WI38 (cell line): ENCODE results near the gene FAM163A.
"Not testable (repeated sequence)": the region's sequence is repeated elsewhere in the genome, so short reads cannot be mapped to it uniquely, and the experiment has no call there.

Source experiments
- H3K4me3 ChIP-seq: 2 replicates; pipeline ENCODE4 v1.5.1; 2011; ENCODE audit warnings: low read depth, mild to moderate bottlenecking, control low read depth, low read length
- TF ChIP-seq, protein P1 (sequence below): IDR thresholded peaks from 2 replicates; pipeline ENCODE4 v1.5.1; 2012; ENCODE audit warnings: low read depth, mild to moderate bottlenecking, control low read depth, low read length

The FAM163A gene

GRCh38 chr1:179803918-179804317, 60.8 kb downstream of the FAM163A start:
- TF ChIP-seq, protein P1, sequence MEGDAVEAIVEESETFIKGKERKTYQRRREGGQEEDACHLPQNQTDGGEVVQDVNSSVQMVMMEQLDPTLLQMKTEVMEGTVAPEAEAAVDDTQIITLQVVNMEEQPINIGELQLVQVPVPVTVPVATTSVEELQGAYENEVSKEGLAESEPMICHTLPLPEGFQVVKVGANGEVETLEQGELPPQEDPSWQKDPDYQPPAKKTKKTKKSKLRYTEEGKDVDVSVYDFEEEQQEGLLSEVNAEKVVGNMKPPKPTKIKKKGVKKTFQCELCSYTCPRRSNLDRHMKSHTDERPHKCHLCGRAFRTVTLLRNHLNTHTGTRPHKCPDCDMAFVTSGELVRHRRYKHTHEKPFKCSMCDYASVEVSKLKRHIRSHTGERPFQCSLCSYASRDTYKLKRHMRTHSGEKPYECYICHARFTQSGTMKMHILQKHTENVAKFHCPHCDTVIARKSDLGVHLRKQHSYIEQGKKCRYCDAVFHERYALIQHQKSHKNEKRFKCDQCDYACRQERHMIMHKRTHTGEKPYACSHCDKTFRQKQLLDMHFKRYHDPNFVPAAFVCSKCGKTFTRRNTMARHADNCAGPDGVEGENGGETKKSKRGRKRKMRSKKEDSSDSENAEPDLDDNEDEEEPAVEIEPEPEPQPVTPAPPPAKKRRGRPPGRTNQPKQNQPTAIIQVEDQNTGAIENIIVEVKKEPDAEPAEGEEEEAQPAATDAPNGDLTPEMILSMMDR, result no peak
- H3K4me3 ChIP-seq, result no peak overlapping the region

- not testable (repeated sequence) for H3K4me3 ChIP-seq
Measured at GRCh38 chr1:179804417-179804816, 61.3 kb downstream of the FAM163A start.

GRCh38 chr1:179805291-179806195, 62.5 kb downstream of the FAM163A start:
- TF ChIP-seq, protein P1, result no peak

GRCh38 chr1:179806333-179806732, 63.2 kb downstream of the FAM163A start:
- H3K4me3 ChIP-seq, result no peak overlapping the region
- TF ChIP-seq, protein P1, result no peak

More at GRCh38 chr1:179805291-179806195, 62.5 kb downstream of the FAM163A start:
- H3K4me3 ChIP-seq, result no peak overlapping the region

- TF ChIP-seq, protein P1, result no peak
- H3K4me3 ChIP-seq, result no peak overlapping the region
Measured at GRCh38 chr1:179807291-179807690, 64.2 kb downstream of the FAM163A start.

GRCh38 chr1:179807691-179808485, 64.8 kb downstream of the FAM163A start:
- TF ChIP-seq, protein P1, result no peak
- H3K4me3 ChIP-seq, result no peak overlapping the region

- TF ChIP-seq, protein P1, result no peak
- no peak overlapping the region for H3K4me3 ChIP-seq
Measured at GRCh38 chr1:179808503-179808902, 65.4 kb downstream of the FAM163A start.
